Measurements from ENCODE around the gene HDAC9. TPM values are rescaled to one million over a fixed set of nuclear protein-coding genes. Genes with fewer than 3 reads are reported as not detected.

The HDAC9 gene
- polyA plus RNA-seq, 1 of the 3 experiments (the other 2 are of a cell fraction) = 11.6 TPM

DNA sequence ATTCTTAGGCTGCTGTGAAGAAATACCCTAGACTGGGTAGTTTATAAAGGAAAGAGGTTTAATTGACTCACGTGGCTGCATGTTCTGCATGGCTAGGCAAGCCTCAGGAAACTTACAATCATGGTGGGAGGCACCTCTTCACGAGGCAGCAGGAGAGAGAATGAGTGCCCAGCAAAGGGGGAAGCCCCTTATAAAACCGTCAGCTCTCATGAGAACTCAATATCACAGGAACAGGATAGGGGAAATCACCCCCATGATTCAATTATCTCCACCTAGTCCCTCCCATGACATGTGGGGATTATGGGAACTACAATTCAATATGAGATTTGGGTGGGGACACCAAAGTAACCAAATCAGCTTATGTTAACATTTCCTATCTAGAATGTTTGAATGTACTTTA lies 362.7 kb downstream of the HDAC9 start:
- H3K27ac ChIP-seq (ENCODE audit: low read depth in 2 of 2, low read length in 1 of 2) = no peak overlapping the region
- CTCF ChIA-PET = interaction anchor here (0.9 to 1.7 kb wide), 2 partner anchors 20 to 164 kb away, joined by 4 to 5 read pairs; no protein-coding TSS in a partner anchor
- no peaks in the 10 kb centered on the region for H4K20me1 ChIP-seq (ENCODE audit: insufficient read depth)
- H3K4me1 ChIP-seq (ENCODE audit: control insufficient read depth in 1 of 2, insufficient read depth in 2 of 2, low read depth in 1 of 2, low read length in 1 of 2) = peaks cover 0 to 4% of the 10 kb centered on the region in 2 experiments; a peak in 2 of 4 replicates
- H3K36me3 ChIP-seq (replicated peaks in 1 of 2; ENCODE audit: control insufficient read depth in 1 of 2, insufficient read depth in 2 of 2, low read length in 1 of 2) = no peaks in the 10 kb centered on the region
- POLR2A ChIA-PET = no interaction called here
- no peaks in the 10 kb centered on the region for H3F3A ChIP-seq (replicated peaks; ENCODE audit: insufficient read depth)
- TF ChIP-seq YY1 (IDR thresholded peaks at IDR 0.05; ENCODE audit: low read depth) = no peak
- no peaks in the 10 kb centered on the region for H3K79me2 ChIP-seq (ENCODE audit: insufficient read depth)
- no peak overlapping the region for H3K4me2 ChIP-seq
- no peaks in the 10 kb centered on the region for H3K27me3 ChIP-seq (ENCODE audit: insufficient read depth)
- no peaks in the 10 kb centered on the region for H3K9me3 ChIP-seq
- no peak overlapping the region for H3K9ac ChIP-seq
- no peaks in the 10 kb centered on the region for H3K9me2 ChIP-seq
- H2AFZ ChIP-seq (ENCODE audit: low read depth) = no peak overlapping the region
- 78% methylated on average over 3 of the region's 3 CpGs for WGBS (ENCODE audit: low lambda C conversion rate)
- H3K4me3 ChIP-seq (ENCODE audit: low read depth in 2 of 2, low read length in 1 of 2) = no peak overlapping the region
- DNase-seq = no peak

DNA sequence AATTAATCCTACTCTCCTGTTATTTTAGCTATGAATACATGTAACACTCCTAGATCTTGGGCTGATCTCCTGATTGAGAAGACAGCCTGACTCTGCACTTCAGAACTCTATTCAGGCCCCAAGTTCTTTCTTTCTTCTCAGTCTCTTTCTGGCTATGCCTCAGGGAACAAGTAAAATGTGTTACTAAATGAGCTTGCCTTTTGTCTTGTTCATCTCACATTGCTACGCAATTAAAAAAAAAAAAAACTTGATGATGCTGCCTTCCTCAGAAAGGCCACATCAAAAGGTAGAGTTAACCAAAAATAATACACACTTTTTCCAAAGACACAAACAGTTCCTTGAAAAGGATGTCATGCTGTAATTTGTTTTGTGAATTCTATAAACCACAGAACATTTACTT lies 363.8 kb downstream of the HDAC9 start:
- DNase-seq = no peak
- POLR2A ChIA-PET = no interaction called here

More for the DNA sequence above, 363.8 kb downstream of the HDAC9 start:
- Histone ChIP-seq H3K9me3 (no peaks in the 10 kb centered on the region), H3K4me2 (no peak overlapping the region), H3K79me2 (ENCODE audit: insufficient read depth) (no peaks in the 10 kb centered on the region), H3K9ac (no peak overlapping the region), H3K27ac (ENCODE audit: low read depth in 2 of 2, low read length in 1 of 2) (no peak overlapping the region), H3K4me3 (ENCODE audit: low read depth in 2 of 2, low read length in 1 of 2) (no peak overlapping the region), H3K4me1 (ENCODE audit: control insufficient read depth in 1 of 2, insufficient read depth in 2 of 2, low read depth in 1 of 2, low read length in 1 of 2) (peaks cover 0 to 4% of the 10 kb centered on the region in 2 experiments; a peak in 2 of 4 replicates), H4K20me1 (ENCODE audit: insufficient read depth) (no peaks in the 10 kb centered on the region), H2AFZ (ENCODE audit: low read depth) (no peak overlapping the region), H3F3A (replicated peaks; ENCODE audit: insufficient read depth) (no peaks in the 10 kb centered on the region), H3K27me3 (ENCODE audit: insufficient read depth) (no peaks in the 10 kb centered on the region), H3K36me3 (replicated peaks in 1 of 2; ENCODE audit: control insufficient read depth in 1 of 2, insufficient read depth in 2 of 2, low read length in 1 of 2) (no peaks in the 10 kb centered on the region), H3K9me2 (no peaks in the 10 kb centered on the region)
- TF ChIP-seq RFX5 (IDR thresholded peaks at IDR 0.05; ENCODE audit: low read length) = no peak
- TF ChIP-seq SMC3 (IDR thresholded peaks at IDR 0.05; ENCODE audit: low read depth, low read length) = no peak
- TF ChIP-seq, protein P1, sequence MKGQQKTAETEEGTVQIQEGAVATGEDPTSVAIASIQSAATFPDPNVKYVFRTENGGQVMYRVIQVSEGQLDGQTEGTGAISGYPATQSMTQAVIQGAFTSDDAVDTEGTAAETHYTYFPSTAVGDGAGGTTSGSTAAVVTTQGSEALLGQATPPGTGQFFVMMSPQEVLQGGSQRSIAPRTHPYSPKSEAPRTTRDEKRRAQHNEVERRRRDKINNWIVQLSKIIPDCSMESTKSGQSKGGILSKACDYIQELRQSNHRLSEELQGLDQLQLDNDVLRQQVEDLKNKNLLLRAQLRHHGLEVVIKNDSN (IDR thresholded peaks at IDR 0.05; ENCODE audit: borderline replicate concordance, low read depth) = no peak
- no peak for TF ChIP-seq FOXJ3 (CRISPR knock-in tag; IDR thresholded peaks at IDR 0.05)
- TF ChIP-seq YY1 (IDR thresholded peaks at IDR 0.05; ENCODE audit: low read depth) = no peak
- no peak for TF ChIP-seq EZH2phosphoT487 (IDR thresholded peaks at IDR 0.05; ENCODE audit: borderline replicate concordance, low read depth)
- TF ChIP-seq NFIC (IDR thresholded peaks at IDR 0.05; ENCODE audit: borderline replicate concordance) = no peak
- TF ChIP-seq POLR2AphosphoS5 (IDR thresholded peaks at IDR 0.05; ENCODE audit: low read depth, low read length) = no peak
- TF ChIP-seq CHD2 (IDR thresholded peaks at IDR 0.05; ENCODE audit: low read length, partially characterized antibody) = no peak
- no peak for TF ChIP-seq EP300 (IDR thresholded peaks at IDR 0.05; ENCODE audit: borderline replicate concordance in 1 of 2, low read depth in 1 of 2, low read length in 1 of 2)
- TF ChIP-seq MXI1 (IDR thresholded peaks at IDR 0.05; ENCODE audit: low read depth, low read length) = no peak
- TF ChIP-seq RXRA (IDR thresholded peaks at IDR 0.05; ENCODE audit: borderline replicate concordance, low read depth) = no peak
- TF ChIP-seq, protein P2, sequence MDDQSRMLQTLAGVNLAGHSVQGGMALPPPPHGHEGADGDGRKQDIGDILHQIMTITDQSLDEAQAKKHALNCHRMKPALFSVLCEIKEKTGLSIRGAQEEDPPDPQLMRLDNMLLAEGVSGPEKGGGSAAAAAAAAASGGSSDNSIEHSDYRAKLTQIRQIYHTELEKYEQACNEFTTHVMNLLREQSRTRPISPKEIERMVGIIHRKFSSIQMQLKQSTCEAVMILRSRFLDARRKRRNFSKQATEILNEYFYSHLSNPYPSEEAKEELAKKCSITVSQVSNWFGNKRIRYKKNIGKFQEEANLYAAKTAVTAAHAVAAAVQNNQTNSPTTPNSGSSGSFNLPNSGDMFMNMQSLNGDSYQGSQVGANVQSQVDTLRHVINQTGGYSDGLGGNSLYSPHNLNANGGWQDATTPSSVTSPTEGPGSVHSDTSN (IDR thresholded peaks at IDR 0.05) = no peak
- no peak for TF ChIP-seq JUND (IDR thresholded peaks at IDR 0.05)
- TF ChIP-seq, protein P3, sequence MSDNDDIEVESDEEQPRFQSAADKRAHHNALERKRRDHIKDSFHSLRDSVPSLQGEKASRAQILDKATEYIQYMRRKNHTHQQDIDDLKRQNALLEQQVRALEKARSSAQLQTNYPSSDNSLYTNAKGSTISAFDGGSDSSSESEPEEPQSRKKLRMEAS (IDR thresholded peaks at IDR 0.05; ENCODE audit: low read depth) = no peak
- no peak for TF ChIP-seq TCF12 (IDR thresholded peaks at IDR 0.05)
- TF ChIP-seq, protein P4, sequence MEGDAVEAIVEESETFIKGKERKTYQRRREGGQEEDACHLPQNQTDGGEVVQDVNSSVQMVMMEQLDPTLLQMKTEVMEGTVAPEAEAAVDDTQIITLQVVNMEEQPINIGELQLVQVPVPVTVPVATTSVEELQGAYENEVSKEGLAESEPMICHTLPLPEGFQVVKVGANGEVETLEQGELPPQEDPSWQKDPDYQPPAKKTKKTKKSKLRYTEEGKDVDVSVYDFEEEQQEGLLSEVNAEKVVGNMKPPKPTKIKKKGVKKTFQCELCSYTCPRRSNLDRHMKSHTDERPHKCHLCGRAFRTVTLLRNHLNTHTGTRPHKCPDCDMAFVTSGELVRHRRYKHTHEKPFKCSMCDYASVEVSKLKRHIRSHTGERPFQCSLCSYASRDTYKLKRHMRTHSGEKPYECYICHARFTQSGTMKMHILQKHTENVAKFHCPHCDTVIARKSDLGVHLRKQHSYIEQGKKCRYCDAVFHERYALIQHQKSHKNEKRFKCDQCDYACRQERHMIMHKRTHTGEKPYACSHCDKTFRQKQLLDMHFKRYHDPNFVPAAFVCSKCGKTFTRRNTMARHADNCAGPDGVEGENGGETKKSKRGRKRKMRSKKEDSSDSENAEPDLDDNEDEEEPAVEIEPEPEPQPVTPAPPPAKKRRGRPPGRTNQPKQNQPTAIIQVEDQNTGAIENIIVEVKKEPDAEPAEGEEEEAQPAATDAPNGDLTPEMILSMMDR (IDR thresholded peaks at IDR 0.05) = no peak
- TF ChIP-seq, protein P5, sequence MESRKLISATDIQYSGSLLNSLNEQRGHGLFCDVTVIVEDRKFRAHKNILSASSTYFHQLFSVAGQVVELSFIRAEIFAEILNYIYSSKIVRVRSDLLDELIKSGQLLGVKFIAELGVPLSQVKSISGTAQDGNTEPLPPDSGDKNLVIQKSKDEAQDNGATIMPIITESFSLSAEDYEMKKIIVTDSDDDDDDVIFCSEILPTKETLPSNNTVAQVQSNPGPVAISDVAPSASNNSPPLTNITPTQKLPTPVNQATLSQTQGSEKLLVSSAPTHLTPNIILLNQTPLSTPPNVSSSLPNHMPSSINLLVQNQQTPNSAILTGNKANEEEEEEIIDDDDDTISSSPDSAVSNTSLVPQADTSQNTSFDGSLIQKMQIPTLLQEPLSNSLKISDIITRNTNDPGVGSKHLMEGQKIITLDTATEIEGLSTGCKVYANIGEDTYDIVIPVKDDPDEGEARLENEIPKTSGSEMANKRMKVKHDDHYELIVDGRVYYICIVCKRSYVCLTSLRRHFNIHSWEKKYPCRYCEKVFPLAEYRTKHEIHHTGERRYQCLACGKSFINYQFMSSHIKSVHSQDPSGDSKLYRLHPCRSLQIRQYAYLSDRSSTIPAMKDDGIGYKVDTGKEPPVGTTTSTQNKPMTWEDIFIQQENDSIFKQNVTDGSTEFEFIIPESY (IDR thresholded peaks at IDR 0.05; ENCODE audit: borderline replicate concordance, low read depth) = no peak
- WGBS (ENCODE audit: low lambda C conversion rate) = 94% methylated on average over 1 of the region's 1 CpG
- CTCF ChIA-PET = interaction anchor here (1.7 kb wide), 1 partner anchor 19 kb away, joined by 5 read pairs; no protein-coding TSS in a partner anchor

Data from SK-N-SH (cell line).